PC-9 (cell line): Measurements from ENCODE around the gene CCDC93. TPM values are rescaled to one million over a fixed set of nuclear protein-coding genes. Genes with fewer than 3 reads are reported as not detected.

Experiments used
- BruUV-seq: library from RNA; stranded (reverse); fragments of 400-500 nt; replicated peaks from 2 replicates; lab custom pipeline; 2021; lab: Mats Ljungman, UMichigan
- CTCF ChIA-PET: fragments of 300-600 bp; sonication (Branson Sonifier 250); formaldehyde crosslinking; loops from one replicate; lab custom pipeline; 2022; ENCODE audit warnings: antibody characterized with exemption; lab: Charles Lee
- POLR2A ChIA-PET: fragments of 300-600 bp; sonication (Branson Sonifier 250); formaldehyde crosslinking; loops from one replicate; lab custom pipeline; 2022; ENCODE audit warnings: antibody characterized with exemption; ENCODE audit not compliant: unreplicated experiment; lab: Charles Lee
- DNase-seq, 2 experiments: peaks; one replicate each; pipeline versions ENCODE4 v3.0.0 to v3.0.0-alpha.2; 2015 to 2022; ENCODE audit warnings: mixed read lengths in 1 of 2
- H2AFZ ChIP-seq: fragments of 200-600 bp; sonication (generic); 2 replicates; pipeline ENCODE4 v1.8.1; 2017; ENCODE audit warnings: antibody characterized with exemption
- H3F3A ChIP-seq: fragments of 200-600 bp; sonication (generic); 2 replicates; pipeline ENCODE4 v1.8.1; 2017; ENCODE audit warnings: antibody characterized with exemption, mild to moderate bottlenecking, low read depth; ENCODE audit not compliant: insufficient read depth
- H3K27ac ChIP-seq: fragments of 200-600 bp; sonication (generic); 2 replicates; pipeline ENCODE4 v1.6.1; 2016; ENCODE audit warnings: mixed run types
- H3K27me3 ChIP-seq: fragments of 200-600 bp; sonication (generic); 2 replicates; pipeline ENCODE4 v1.6.1; 2016; ENCODE audit warnings: low read depth, mixed run types; ENCODE audit not compliant: insufficient read depth
- H3K36me3 ChIP-seq: fragments of 200-600 bp; sonication (generic); 2 replicates; pipeline ENCODE4 v1.6.1; 2016; ENCODE audit warnings: low read depth, mixed run types
- H3K4me1 ChIP-seq: fragments of 200-600 bp; sonication (generic); replicated peaks from 2 replicates; pipeline ENCODE4 v1.6.1; 2016; ENCODE audit warnings: mixed run types; ENCODE audit not compliant: insufficient read depth
- H3K4me2 ChIP-seq: fragments of 200-600 bp; sonication (generic); 2 replicates; pipeline ENCODE4 v1.6.1; 2017; ENCODE audit warnings: mixed run types
- H3K4me3 ChIP-seq: fragments of 200-600 bp; sonication (generic); 2 replicates; pipeline ENCODE4 v1.6.1; 2016; ENCODE audit warnings: mixed run types
- H3K79me2 ChIP-seq: fragments of 200-600 bp; sonication (generic); 2 replicates; pipeline ENCODE4 v1.6.1; 2017; ENCODE audit warnings: low read depth, mixed run types
- H3K9me2 ChIP-seq: fragments of 200-600 bp; sonication (generic); 2 replicates; pipeline ENCODE4 v1.8.1; 2017; ENCODE audit warnings: mild to moderate bottlenecking; ENCODE audit not compliant: insufficient read depth
- H3K9me3 ChIP-seq: fragments of 200-600 bp; sonication (generic); 2 replicates; pipeline ENCODE4 v1.8.1; 2016; ENCODE audit warnings: low read depth; ENCODE audit not compliant: insufficient read depth
- H4K20me1 ChIP-seq: fragments of 200-600 bp; sonication (generic); 2 replicates; pipeline ENCODE4 v1.8.1; 2017; ENCODE audit not compliant: insufficient read depth
- EZH2 ChIP-seq: fragments of 200-600 bp; sonication (generic); IDR thresholded peaks from 2 replicates; pipeline ENCODE4 v1.8.0; 2017; ENCODE audit warnings: antibody characterized with exemption, low read depth
- intact Hi-C: fragments of 100-400 bp; cut with micrococcal nuclease; formaldehyde crosslinking; loops from one replicate; pipeline ENCODE4 v1.10.0; 2022; ENCODE audit not compliant: unreplicated experiment
- total RNA-seq: library from RNA; stranded (reverse); gene quantifications from 2 replicates; pipeline ENCODE4 v1.2.3, GENCODE V29; 2021
- TF ChIP-seq, protein P1 (sequence below): fragments of 200-600 bp; sonication (generic); conservative IDR thresholded peaks from 2 replicates; pipeline ENCODE4 v1.6.1; 2017; ENCODE audit warnings: mixed run types, antibody characterized with exemption, mild to moderate bottlenecking, moderate library complexity

Gene CCDC93
- total RNA-seq, 1 experiment from 2014 or later = 31.3 TPM

DNA sequence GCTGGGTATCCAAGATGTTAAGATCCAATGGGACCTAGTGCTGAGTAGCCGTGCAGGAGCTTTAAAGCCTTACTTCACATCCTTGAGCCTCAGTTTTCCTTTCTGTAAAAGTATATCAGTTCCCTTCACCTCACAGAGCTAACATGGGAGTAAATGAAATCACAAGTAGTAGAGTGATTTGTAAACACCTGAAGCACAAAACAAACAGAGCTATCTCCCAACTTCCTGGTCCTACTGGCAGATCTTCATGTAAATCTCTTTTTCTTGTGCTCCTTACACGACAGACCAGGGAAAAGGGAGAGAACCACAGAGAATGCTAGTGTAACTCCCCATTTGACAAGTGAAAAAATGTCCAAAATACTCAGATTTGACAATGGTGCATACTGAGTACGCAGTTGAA lies 17.3 kb downstream of the CCDC93 start:
- CTCF ChIA-PET = no interaction called here
- no peak overlapping the region for H3K4me3 ChIP-seq
- no peaks in the 10 kb centered on the region for H3K4me1 ChIP-seq
- no peaks in the 10 kb centered on the region for H3K9me3 ChIP-seq
- no peak overlapping the region for H3K27ac ChIP-seq
- H3K27me3 ChIP-seq = no peaks in the 10 kb centered on the region
- H2AFZ ChIP-seq = no peak overlapping the region
- peaks cover 48% of the 10 kb centered on the region for H3K36me3 ChIP-seq
- TF ChIP-seq EZH2 = no peak
- TF ChIP-seq, protein P1, sequence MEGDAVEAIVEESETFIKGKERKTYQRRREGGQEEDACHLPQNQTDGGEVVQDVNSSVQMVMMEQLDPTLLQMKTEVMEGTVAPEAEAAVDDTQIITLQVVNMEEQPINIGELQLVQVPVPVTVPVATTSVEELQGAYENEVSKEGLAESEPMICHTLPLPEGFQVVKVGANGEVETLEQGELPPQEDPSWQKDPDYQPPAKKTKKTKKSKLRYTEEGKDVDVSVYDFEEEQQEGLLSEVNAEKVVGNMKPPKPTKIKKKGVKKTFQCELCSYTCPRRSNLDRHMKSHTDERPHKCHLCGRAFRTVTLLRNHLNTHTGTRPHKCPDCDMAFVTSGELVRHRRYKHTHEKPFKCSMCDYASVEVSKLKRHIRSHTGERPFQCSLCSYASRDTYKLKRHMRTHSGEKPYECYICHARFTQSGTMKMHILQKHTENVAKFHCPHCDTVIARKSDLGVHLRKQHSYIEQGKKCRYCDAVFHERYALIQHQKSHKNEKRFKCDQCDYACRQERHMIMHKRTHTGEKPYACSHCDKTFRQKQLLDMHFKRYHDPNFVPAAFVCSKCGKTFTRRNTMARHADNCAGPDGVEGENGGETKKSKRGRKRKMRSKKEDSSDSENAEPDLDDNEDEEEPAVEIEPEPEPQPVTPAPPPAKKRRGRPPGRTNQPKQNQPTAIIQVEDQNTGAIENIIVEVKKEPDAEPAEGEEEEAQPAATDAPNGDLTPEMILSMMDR = no peak
- peaks cover 6% of the 10 kb centered on the region; the same call in 1 of the 2 replicates for H4K20me1 ChIP-seq
- intact Hi-C loops = no loop called here
- no peak overlapping the region for H3K4me2 ChIP-seq
- POLR2A ChIA-PET = no interaction called here
- H3K9me2 ChIP-seq = no peaks in the 10 kb centered on the region
- no TSS peak for BruUV-seq
- DNase-seq = no peak
- no peaks in the 10 kb centered on the region for H3K79me2 ChIP-seq
- no peaks in the 10 kb centered on the region; the same call in 1 of the 2 replicates for H3F3A ChIP-seq

- ChIA-PET CTCF (no interaction called here), POLR2A (no interaction called here)
- no peaks in the 10 kb centered on the region for H3K79me2 ChIP-seq
- H4K20me1 ChIP-seq = peaks cover 7% of the 10 kb centered on the region; the same call in 1 of the 2 replicates
- H3K4me3 ChIP-seq = no peak overlapping the region
- no peaks in the 10 kb centered on the region for H3K9me3 ChIP-seq
- H3K4me2 ChIP-seq = no peak overlapping the region
- H2AFZ ChIP-seq = no peak overlapping the region
- no peaks in the 10 kb centered on the region for H3K9me2 ChIP-seq
- no peak for DNase-seq
- TF ChIP-seq EZH2 = no peak
- TF ChIP-seq, protein P1 = no peak
- no TSS peak for BruUV-seq
- H3F3A ChIP-seq = no peaks in the 10 kb centered on the region; the same call in 1 of the 2 replicates
- no peak overlapping the region for H3K27ac ChIP-seq
- H3K36me3 ChIP-seq = peaks cover 37% of the 10 kb centered on the region
- no peaks in the 10 kb centered on the region for H3K27me3 ChIP-seq
- intact Hi-C loops = no loop called here
- no peaks in the 10 kb centered on the region for H3K4me1 ChIP-seq
Measured at GRCh38 chr2:117994729-117995128, 19.1 kb downstream of the CCDC93 start.

GRCh38 chr2:117989854-117990438 lies 23.9 kb downstream of the CCDC93 start:
- CTCF ChIA-PET = no interaction called here
- 0 out of 2 replicates have a peak, but pooled peaks cover 3% of the 10 kb centered on the region for H4K20me1 ChIP-seq
- POLR2A ChIA-PET = no interaction called here
- no TSS peak for BruUV-seq
- H3K79me2 ChIP-seq = no peaks in the 10 kb centered on the region
- H3K36me3 ChIP-seq = peaks cover 29% of the 10 kb centered on the region
- TF ChIP-seq, protein P1 = no peak
- no peak for TF ChIP-seq EZH2
- no peak overlapping the region for H2AFZ ChIP-seq
- H3F3A ChIP-seq = no peaks in the 10 kb centered on the region; the same call in 1 of the 2 replicates
- intact Hi-C loops = no loop called here
- H3K9me2 ChIP-seq = no peaks in the 10 kb centered on the region
- H3K4me2 ChIP-seq = no peak overlapping the region
- H3K4me1 ChIP-seq = no peaks in the 10 kb centered on the region
- H3K4me3 ChIP-seq = no peak overlapping the region
- no peak overlapping the region for H3K27ac ChIP-seq
- DNase-seq = no peak
- no peaks in the 10 kb centered on the region for H3K27me3 ChIP-seq
- H3K9me3 ChIP-seq = no peaks in the 10 kb centered on the region
